Activated T-cell treated with anti-CD3 and anti-CD28 coated beads, Interleukin-2, amount 50 U/mL, for 48 hours (primary cell): ENCODE data around the gene CPHXL.

Experiments
- DNase-seq, 2 experiments: peaks; one replicate each; pipeline ENCODE4 v3.0.0-alpha.2; 2020

The CPHXL gene

GRCh38 chr16:75726390-75726789 is at the start of gene CPHXL:
Gene CPHXL, minus strand, starts transcription at chr16:75726490. Its CDS starts 48 bp downstream, at chr16:75726442.
- DNase-seq, result no peak

GRCh38 chr16:75774197-75774596 is 47.9 kb upstream of the CPHXL start:
- DNase-seq, result no peak

GRCh38 chr16:75770051-75770450 is 43.8 kb upstream of the CPHXL start:
- DNase-seq, result no peak

GRCh38 chr16:75764154-75764768 is 38.0 kb upstream of the CPHXL start:
- DNase-seq, result peak; percentile 48 to 62

- no peak for DNase-seq
These were observed 36.9 kb upstream of the CPHXL start for GRCh38 chr16:75763204-75763603.

- no peak for DNase-seq
These were observed 36.5 kb upstream of the CPHXL start for GRCh38 chr16:75762746-75763145.

- no peak for DNase-seq
These were observed 34.8 kb upstream of the CPHXL start for GRCh38 chr16:75761108-75761507.

- no peak for DNase-seq
These were observed 33.8 kb upstream of the CPHXL start for GRCh38 chr16:75760018-75760519.

- peak in 1 of 2 experiments; percentile 17 for DNase-seq
These were observed 31.9 kb upstream of the CPHXL start for GRCh38 chr16:75758215-75758614.

- DNase-seq, result no peak
These were observed 27.9 kb upstream of the CPHXL start for GRCh38 chr16:75754141-75754540.

GRCh38 chr16:75750528-75750927 is 24.2 kb upstream of the CPHXL start:
- DNase-seq, result no peak

- DNase-seq, result no peak
These were observed 20.1 kb upstream of the CPHXL start for GRCh38 chr16:75746359-75746758.

- DNase-seq, result no peak
These were observed 19.5 kb upstream of the CPHXL start for GRCh38 chr16:75745823-75746222.

GRCh38 chr16:75745242-75745641 is 19.0 kb upstream of the CPHXL start:
- DNase-seq, result no peak

- DNase-seq, result no peak
These were observed 16.2 kb upstream of the CPHXL start for GRCh38 chr16:75742424-75743047.

GRCh38 chr16:75733305-75734211 is 7.3 kb upstream of the CPHXL start:
- no peak for DNase-seq

- DNase-seq, result no peak
These were observed 6.6 kb upstream of the CPHXL start for GRCh38 chr16:75732871-75733270.

- no peak for DNase-seq
These were observed 931 bp upstream of the CPHXL start for GRCh38 chr16:75727221-75727620.

GRCh38 chr16:75718452-75718851 is 7.8 kb downstream of the CPHXL start:
- DNase-seq, result no peak

- no peak for DNase-seq
These were observed 11.6 kb downstream of the CPHXL start for GRCh38 chr16:75714661-75715060.

- no peak for DNase-seq
These were observed 15.9 kb downstream of the CPHXL start for GRCh38 chr16:75710344-75710743.

- DNase-seq, result no peak
These were observed 23.0 kb downstream of the CPHXL start for GRCh38 chr16:75703306-75703705.

GRCh38 chr16:75702242-75702641 is 24.0 kb downstream of the CPHXL start:
- no peak for DNase-seq

- DNase-seq, result no peak
These were observed 24.9 kb downstream of the CPHXL start, which contains the start of gene DUXB for GRCh38 chr16:75701361-75701760. Gene DUXB, minus strand, starts transcription at chr16:75701461. Its CDS starts 43 bp downstream, at chr16:75701418.
